IMR-90 (cell line): ENCODE results near the gene ETNK1. TPM values are rescaled to one million over a fixed set of nuclear protein-coding genes. Genes with fewer than 3 reads are reported as not detected.
"Not testable (repeated sequence)": the region's sequence is repeated elsewhere in the genome, so short reads cannot be mapped to it uniquely, and the experiment has no call there.

Experiments used
- ATAC-seq: fragments of 200-7000 bp; cut with Tn5 transposase; 2 replicates; pipeline ENCODE4 v1.9.1; 2020; ENCODE audit warnings: low read depth, mild to moderate bottlenecking, moderate library complexity
- BruUV-seq: library from RNA; stranded (reverse); fragments of 400-500 nt; replicated peaks from 2 replicates; lab custom pipeline; 2021; lab: Mats Ljungman, UMichigan
- CTCF ChIA-PET: fragments of 300-600 bp; formaldehyde crosslinking; extraction: SDS; loops from one replicate; lab custom pipeline; 2021; ENCODE audit warnings: antibody characterized with exemption; lab: Yijun Ruan, JAX
- POLR2A ChIA-PET: fragments of 300-600 bp; sonication (Branson Sonifier 250); formaldehyde crosslinking; loops from one replicate; lab custom pipeline; 2022; ENCODE audit warnings: antibody characterized with exemption; ENCODE audit not compliant: unreplicated experiment; lab: Charles Lee
- DNase-seq: peaks from one replicate; pipeline ENCODE4 v3.0.0; 2013
- H2AFZ ChIP-seq: replicated peaks from 2 replicates; pipeline ENCODE3; 2013; ENCODE audit warnings: low read length, mild to moderate bottlenecking; ENCODE audit not compliant: poor library complexity
- H2AK5ac ChIP-seq: 2 replicates; pipeline ENCODE4 v1.6.1; 2013; ENCODE audit warnings: low read depth, low read length, inconsistent platforms
- H2AK9ac ChIP-seq: replicated peaks from 2 replicates; pipeline ENCODE3; 2013; ENCODE audit warnings: mild to moderate bottlenecking, low read depth, low read length, moderate library complexity; ENCODE audit not compliant: poor library complexity
- H2BK120ac ChIP-seq: 2 replicates; pipeline ENCODE4 v1.6.1; 2013; ENCODE audit warnings: low read depth, low read length, inconsistent platforms
- H2BK15ac ChIP-seq: 3 replicates; pipeline ENCODE4 v1.6.1; 2013; ENCODE audit warnings: low read depth, low read length, inconsistent platforms
- H2BK20ac ChIP-seq: 2 replicates; pipeline ENCODE4 v1.6.1; 2013; ENCODE audit warnings: low read depth, mild to moderate bottlenecking, inconsistent platforms, low read length, moderate library complexity
- H2BK5ac ChIP-seq: 2 replicates; pipeline ENCODE4 v1.6.1; 2013; ENCODE audit warnings: mild to moderate bottlenecking, low read depth, low read length, inconsistent platforms; ENCODE audit not compliant: poor library complexity, severe bottlenecking
- H3K14ac ChIP-seq: replicated peaks from 2 replicates; pipeline ENCODE4 v1.6.1; 2013; ENCODE audit warnings: low read depth, low read length, inconsistent platforms
- H3K18ac ChIP-seq: 2 replicates; pipeline ENCODE4 v1.6.1; 2013; ENCODE audit warnings: low read depth, low read length, control low read depth
- H3K23ac ChIP-seq: 2 replicates; pipeline ENCODE4 v1.6.1; 2013; ENCODE audit warnings: low read depth, low read length, inconsistent platforms
- H3K27ac ChIP-seq: 2 replicates; pipeline ENCODE4 v1.5.1; 2013; ENCODE audit warnings: mild to moderate bottlenecking, control low read depth, low read length; ENCODE audit not compliant: insufficient read depth
- H3K27me3 ChIP-seq: 2 replicates; pipeline ENCODE4 v1.6.1; 2013; ENCODE audit warnings: low read length; ENCODE audit not compliant: control insufficient read depth, insufficient read depth
- H3K36me3 ChIP-seq: 2 replicates; pipeline ENCODE4 v1.6.1; 2013; ENCODE audit warnings: low read length, mixed read lengths; ENCODE audit not compliant: control insufficient read depth, insufficient read depth
- H3K4ac ChIP-seq: 2 replicates; pipeline ENCODE4 v1.6.1; 2013; ENCODE audit warnings: low read depth, low read length, inconsistent platforms
- H3K4me1 ChIP-seq: 2 replicates; pipeline ENCODE4 v1.6.1; 2013; ENCODE audit warnings: low read length, mixed read lengths; ENCODE audit not compliant: control insufficient read depth, insufficient read depth
- H3K4me2 ChIP-seq: 2 replicates; pipeline ENCODE4 v1.6.1; 2013; ENCODE audit warnings: low read depth, mild to moderate bottlenecking, control low read depth, low read length, moderate library complexity
- H3K4me3 ChIP-seq: 2 replicates; pipeline ENCODE4 v1.5.1; 2013; ENCODE audit warnings: low read depth, mild to moderate bottlenecking, control low read depth, low read length, moderate library complexity; ENCODE audit not compliant: insufficient read depth
- H3K56ac ChIP-seq: 2 replicates; pipeline ENCODE4 v1.6.1; 2013; ENCODE audit warnings: low read length, inconsistent platforms; ENCODE audit not compliant: insufficient read depth; ENCODE audit errors: extremely low read depth
- H3K79me1 ChIP-seq, 2 experiments: 2 replicates each; pipeline ENCODE4 v1.6.1; 2013; ENCODE audit warnings: low read length in 2 of 2, inconsistent platforms in 1 of 2, low read depth in 1 of 2
- H3K9ac ChIP-seq: 2 replicates; pipeline ENCODE4 v1.6.1; 2013; ENCODE audit warnings: low read depth, low read length, control low read depth
- H3K9me1 ChIP-seq: 2 replicates; pipeline ENCODE4 v1.6.1; 2013; ENCODE audit warnings: low read length, inconsistent platforms; ENCODE audit not compliant: insufficient read depth
- H3K9me3 ChIP-seq: 2 replicates; pipeline ENCODE4 v1.6.1; 2013; ENCODE audit warnings: low read length; ENCODE audit not compliant: control insufficient read depth, insufficient read depth
- H4K20me1 ChIP-seq: 2 replicates; pipeline ENCODE4 v1.6.1; 2013; ENCODE audit warnings: low read length, inconsistent platforms; ENCODE audit not compliant: insufficient read depth
- H4K5ac ChIP-seq: 2 replicates; pipeline ENCODE4 v1.6.1; 2013; ENCODE audit warnings: mild to moderate bottlenecking, low read depth, low read length, control low read depth
- H4K8ac ChIP-seq, 2 experiments: 2 replicates each; pipeline ENCODE4 v1.6.1; 2013; ENCODE audit warnings: low read depth in 2 of 2, low read length in 2 of 2, control low read depth in 1 of 2, inconsistent platforms in 1 of 2
- H4K91ac ChIP-seq: 2 replicates; pipeline ENCODE4 v1.6.1; 2013; ENCODE audit warnings: low read depth, low read length, inconsistent platforms; ENCODE audit not compliant: insufficient read depth
- ELK1 ChIP-seq: fragments of 150-350 bp; IDR thresholded peaks from 2 replicates; pipeline ENCODE4 v1.6.1; 2016; ENCODE audit warnings: low read depth, mild to moderate bottlenecking, low read length, moderate library complexity, borderline replicate concordance
- MAFK ChIP-seq: IDR thresholded peaks from 2 replicates; pipeline ENCODE4 v1.6.1; 2012; ENCODE audit warnings: low read depth, low read length, improper control_type of control experiment
- WGBS, 2 experiments: methylation state at CpG; one replicate each; pipeline versions ENCODE4 v1.1.5 to v1.1.7; 2013; ENCODE audit warnings: missing lambda C conversion rate in 2 of 2; ENCODE audit not compliant: insufficient read length in 1 of 2; ENCODE audit errors: extremely low coverage in 2 of 2; 5-methylcytosine and 5-hydroxymethylcytosine counted together
- dilution Hi-C: fragments of 300-500 bp; cut with HindIII; formaldehyde crosslinking; loops from one replicate; pipeline ENCODE4 v1.14.3; 2018; ENCODE audit warnings: low sequenced_read_pairs; ENCODE audit not compliant: unreplicated experiment
- in situ Hi-C: fragments of 300-500 bp; cut with MboI; formaldehyde crosslinking; loops from 3 replicates; pipeline ENCODE4 v1.14.3; 2019; ENCODE audit warnings: low sequenced_read_pairs, inconsistent platforms, mixed read lengths
- intact Hi-C: fragments of 100-400 bp; cut with micrococcal nuclease; formaldehyde crosslinking; loops from 2 replicates; pipeline ENCODE4 v1.10.0; 2022
- polyA plus RNA-seq, 3 experiments: library from polyadenylated mRNA; depleted of rRNA; stranded (reverse); fragments of >200 nt; gene quantifications; 2 replicates each; pipeline ENCODE4 v1.2.3, GENCODE V29; 2012; ENCODE audit warnings: low replicate concordance in 1 of 3
- total RNA-seq: library from RNA; depleted of rRNA; stranded (reverse); fragments of >200 nt; gene quantifications from 2 replicates; pipeline ENCODE4 v1.2.3, GENCODE V29; 2012

Gene ETNK1
- total and polyA plus RNA-seq, 2 of the 4 experiments (the other 2 are of a cell fraction) = 12.8 to 33.3 TPM

- ChIA-PET CTCF (interaction anchor here (0.5 kb wide), 1 partner anchor 12 kb away, joined by 5 read pairs; no protein-coding TSS in a partner anchor), POLR2A (interaction anchor here (0.8 kb wide), 1 partner anchor 1059 kb away, joined by 3 read pairs; no protein-coding TSS in a partner anchor)
- Histone ChIP-seq H3K14ac (no peak overlapping the region), H3K27me3 (no peaks in the 10 kb centered on the region), H3K27ac (no peak overlapping the region), H3K4ac (no peak overlapping the region), H4K20me1 (no peaks in the 10 kb centered on the region), H3K9ac (no peak overlapping the region), H2BK20ac (no peak overlapping the region), H2AK5ac (no peak overlapping the region), H4K5ac (no peak overlapping the region), H3K23ac (no peak overlapping the region), H3K36me3 (no peaks in the 10 kb centered on the region), H3K56ac (no peak overlapping the region; the same call in 1 of the 2 replicates), H3K4me1 (no peaks in the 10 kb centered on the region), H2AFZ (no peak overlapping the region), H2BK15ac (no peak overlapping the region), H3K9me3 (no peaks in the 10 kb centered on the region), H4K8ac (no peak overlapping the region), H3K79me1 (no peaks in the 10 kb centered on the region), H3K4me3 (no peak overlapping the region), H4K91ac (no peak overlapping the region), H2AK9ac (no peak overlapping the region), H2BK5ac (no peak overlapping the region), H2BK120ac (no peak overlapping the region), H3K4me2 (no peak overlapping the region), H3K9me1 (no peaks in the 10 kb centered on the region), H3K18ac (no peak overlapping the region)
- no peak for TF ChIP-seq ELK1
- TF ChIP-seq MAFK = no peak
- no TSS peak for BruUV-seq
- in situ Hi-C loops = no loop called here
- 100% methylated on average over 1 of the region's 3 CpGs; no CpG with 5 or more reads in 1 of the 2 experiments for WGBS, 2 experiments
- intact Hi-C loops = no loop called here
- ATAC-seq (no peak), DNase-seq (no peak)
- dilution Hi-C loops = no loop called here
Observed at GRCh38 chr12:22698576-22698975, 73.6 kb downstream of the ETNK1 start.

GRCh38 chr12:22699705-22700104, 74.7 kb downstream of the ETNK1 start:
- intact Hi-C loops, H3K18ac ChIP-seq, H2BK120ac ChIP-seq, DNase-seq, H3K36me3 ChIP-seq, H2AK5ac ChIP-seq, ATAC-seq, H3K9me3 ChIP-seq, H3K27me3 ChIP-seq, H4K91ac ChIP-seq, H3K9me1 ChIP-seq, dilution Hi-C loops, in situ Hi-C loops, H3K23ac ChIP-seq, H2BK15ac ChIP-seq, H3K9ac ChIP-seq, H2BK20ac ChIP-seq, H3K56ac ChIP-seq, H3K4me1 ChIP-seq, H3K4me2 ChIP-seq, H2AFZ ChIP-seq, H3K27ac ChIP-seq, H4K20me1 ChIP-seq, H3K79me1 ChIP-seq, H3K4me3 ChIP-seq, H3K4ac ChIP-seq, BruUV-seq, H3K14ac ChIP-seq, H4K5ac ChIP-seq, H2BK5ac ChIP-seq, H4K8ac ChIP-seq, H2AK9ac ChIP-seq: not testable (repeated sequence)
- ChIA-PET POLR2A (interaction anchor here (0.8 kb wide), 1 partner anchor 1058 kb away, joined by 3 read pairs; no protein-coding TSS in a partner anchor), CTCF (interaction anchor here (0.7 kb wide), 1 partner anchor 29 kb away, joined by 3 read pairs; no protein-coding TSS in a partner anchor)
- WGBS, 2 experiments = 67% methylated on average over 1 of the region's 11 CpGs; no CpG with 5 or more reads in 1 of the 2 experiments
